Prostate gland (tissue), 2 donors: ENCODE data around the gene ZBTB45. TPM values are rescaled to one million over a fixed set of nuclear protein-coding genes. Genes with fewer than 3 reads are reported as not detected.

Experiments
- DNase-seq: peaks from one replicate; pipeline ENCODE4 v3.0.0-alpha.2; 2019; ENCODE audit warnings: low spot score
- H3K27ac ChIP-seq, 2 donors: fragments of 200-600 bp; sonication (generic); 2 replicates each; pipeline ENCODE4 v1.5.1; 2017 to 2019
- H3K27me3 ChIP-seq: fragments of 200-600 bp; sonication (generic); replicated peaks from 2 replicates; pipeline ENCODE4 v1.5.1; 2019; ENCODE audit not compliant: insufficient read depth
- H3K36me3 ChIP-seq, 2 donors: fragments of 200-600 bp; sonication (generic); 1 replicate in 1 of 2; 2 replicates in 1 of 2; pipeline versions ENCODE4 v1.5.1 to v1.8.1; 2017 to 2019
- H3K4me1 ChIP-seq: fragments of 200-600 bp; sonication (generic); replicated peaks from 2 replicates; pipeline ENCODE4 v1.5.1; 2019
- H3K4me3 ChIP-seq, 2 donors: fragments of 200-600 bp; sonication (generic); 2 replicates each; pipeline ENCODE4 v1.5.1; 2017 to 2019
- H3K9me3 ChIP-seq: fragments of 200-600 bp; sonication (generic); 2 replicates; pipeline ENCODE4 v1.5.1; 2017
- CTCF ChIP-seq, 4 experiments: fragments of 200-600 bp in 2 of 4; fragments of 450-650 bp in 2 of 4; sonication (generic) in 2 of 4; IDR thresholded peaks; 1 replicate in 3 of 4; 2 replicates in 1 of 4; pipeline ENCODE4 v1.5.1; 2016 to 2019; ENCODE audit warnings: antibody characterized with exemption in 4 of 4, mild to moderate bottlenecking in 2 of 4, moderate library complexity in 2 of 4
- POLR2A ChIP-seq: fragments of 450-650 bp; IDR thresholded peaks from one replicate; pipeline ENCODE4 v1.6.1; 2016; ENCODE audit warnings: antibody characterized with exemption, mild to moderate bottlenecking
- POLR2AphosphoS5 ChIP-seq: sonication (generic); formaldehyde crosslinking; IDR thresholded peaks from one replicate; pipeline ENCODE4 v1.6.1; 2017; ENCODE audit warnings: antibody characterized with exemption
- WGBS: methylation state at CpG from one replicate; pipeline ENCODE4 v1.1.5; 2018; 5-methylcytosine and 5-hydroxymethylcytosine counted together
- intact Hi-C: fragments of 100-400 bp; cut with DNase I; formaldehyde crosslinking; loops from one replicate; pipeline ENCODE4 v1.14.2; 2022
- total RNA-seq, 2 donors: library from RNA; depleted of rRNA; stranded (reverse); fragments of >200 nt; gene quantifications; one replicate each; pipeline ENCODE4 v1.1.0, GENCODE V29; 2016

ZBTB45 gene
- total RNA-seq, 2 donors from 2014 or later, result 22.0 to 24.0 TPM

- WGBS, result 3% methylated on average over 38 of the region's 40 CpGs
- no peak for DNase-seq
- peaks cover 15% of the 10 kb centered on the region for H3K4me1 ChIP-seq
- H3K27ac ChIP-seq, result peak overlapping the region in 1 of 2 donors; percentile 38
- H3K9me3 ChIP-seq, result no peaks in the 10 kb centered on the region
- H3K36me3 ChIP-seq, result no peaks in the 10 kb centered on the region
- intact Hi-C loops, result no loop called here
- TF ChIP-seq POLR2A (no peak), CTCF (IDR thresholded peaks at IDR 0.05) (no peak), POLR2AphosphoS5 (no peak)
- no peaks in the 10 kb centered on the region for H3K27me3 ChIP-seq
- peak overlapping the region; percentile 30 to 32 for H3K4me3 ChIP-seq
Observed at GRCh38 chr19:58563034-58563573, 43.5 kb upstream of the ZBTB45 start.

GRCh38 chr19:58562122-58563033, 42.8 kb upstream of the ZBTB45 start:
- DNase-seq, result no peak
- intact Hi-C loops, result no loop called here
- Histone ChIP-seq H3K9me3 (no peaks in the 10 kb centered on the region), H3K4me3 (peak overlapping the region; percentile 30 to 32), H3K4me1 (peaks cover 15% of the 10 kb centered on the region), H3K36me3 (no peaks in the 10 kb centered on the region), H3K27me3 (no peaks in the 10 kb centered on the region), H3K27ac (peak overlapping the region; percentile 32 to 38)
- WGBS, result 1% methylated on average over 66 of the region's 107 CpGs
- TF ChIP-seq POLR2AphosphoS5 (no peak), POLR2A (no peak), CTCF (IDR thresholded peaks at IDR 0.05) (no peak)

GRCh38 chr19:58561373-58562121, 41.9 kb upstream of the ZBTB45 start:
- no peak for TF ChIP-seq CTCF (IDR thresholded peaks at IDR 0.05)
- no peak for TF ChIP-seq POLR2A
- TF ChIP-seq POLR2AphosphoS5, result no peak
- H3K27ac ChIP-seq, result peak overlapping the region; percentile 32 to 38
- peak overlapping the region; percentile 30 to 32 for H3K4me3 ChIP-seq
- DNase-seq, result no peak
- intact Hi-C loops, result no loop called here
- WGBS, result 33% methylated on average over 16 of the region's 16 CpGs
- H3K4me1 ChIP-seq, result peaks cover 15% of the 10 kb centered on the region
- H3K36me3 ChIP-seq, result no peaks in the 10 kb centered on the region
- no peaks in the 10 kb centered on the region for H3K27me3 ChIP-seq
- H3K9me3 ChIP-seq, result no peaks in the 10 kb centered on the region

- Histone ChIP-seq H3K27me3 (no peaks in the 10 kb centered on the region), H3K4me3 (no peak overlapping the region), H3K4me1 (peaks cover 15% of the 10 kb centered on the region), H3K36me3 (no peaks in the 10 kb centered on the region), H3K9me3 (no peaks in the 10 kb centered on the region), H3K27ac (no peak overlapping the region)
- intact Hi-C loops, result no loop called here
- TF ChIP-seq POLR2AphosphoS5, result no peak
- TF ChIP-seq CTCF (IDR thresholded peaks at IDR 0.05), result no peak
- no peak for DNase-seq
Observed at GRCh38 chr19:58560921-58561320, 41.3 kb upstream of the ZBTB45 start.
